HepG2 (cell line): ENCODE results near the gene EIF3A.

Experiments used
- CBX2 ChIP-seq, 2 experiments: fragments of 200-600 bp in 1 of 2; sonication (generic); formaldehyde crosslinking in 1 of 2; IDR thresholded peaks; 2 replicates each; pipeline versions ENCODE4 v1.7.0 to v1.8.1; 2018 to 2022; ENCODE audit warnings: low read depth in 2 of 2, low read length in 1 of 2, mild to moderate bottlenecking in 1 of 2, missing genetic modification reagents in 1 of 2
- CHD2 ChIP-seq: IDR thresholded peaks from 2 replicates; pipeline ENCODE4 v1.6.1; 2011; ENCODE audit warnings: low read depth, low read length, improper control_type of control experiment
- EP300 ChIP-seq, 3 experiments: sonication (generic) in 1 of 3; formaldehyde crosslinking in 1 of 3; IDR thresholded peaks; 2 replicates each; pipeline versions ENCODE4 v1.5.1 to v1.6.1; 2011 to 2020; ENCODE audit warnings: low read depth in 2 of 3, low read length in 2 of 3, borderline replicate concordance in 1 of 3, improper control_type of control experiment in 1 of 3, mild to moderate bottlenecking in 1 of 3, missing genetic modification reagents in 1 of 3, moderate library complexity in 1 of 3
- EZH2 ChIP-seq: conservative IDR thresholded peaks from 2 replicates; pipeline ENCODE4 v1.6.1; 2012; ENCODE audit warnings: mild to moderate bottlenecking, low read depth, low read length, moderate library complexity
- HNF4G ChIP-seq, 2 experiments: sonication (generic) in 1 of 2; formaldehyde crosslinking in 1 of 2; IDR thresholded peaks; 2 replicates each; pipeline versions ENCODE4 v1.4.0 to v1.6.1; 2011 to 2020; ENCODE audit warnings: borderline replicate concordance in 2 of 2, low read depth in 2 of 2, mild to moderate bottlenecking in 2 of 2, low read length in 1 of 2, missing genetic modification reagents in 1 of 2, moderate library complexity in 1 of 2
- KLF16 ChIP-seq, 2 experiments: sonication (generic) in 1 of 2; formaldehyde crosslinking in 1 of 2; IDR thresholded peaks; 2 replicates each; pipeline versions ENCODE4 v1.6.1 to v1.8.0; 2016 to 2023; ENCODE audit warnings: missing genetic modification reagents in 2 of 2, missing compliant biosample characterization in 1 of 2
- TAF1 ChIP-seq: sonication (generic); formaldehyde crosslinking; IDR thresholded peaks from 2 replicates; pipeline ENCODE4 v1.4.0; 2020; ENCODE audit warnings: missing genetic modification reagents
- ZSCAN29 ChIP-seq: sonication (generic); formaldehyde crosslinking; conservative IDR thresholded peaks from 2 replicates; pipeline ENCODE4 v1.4.0; 2020; ENCODE audit warnings: mild to moderate bottlenecking, missing genetic modification reagents
- TF ChIP-seq, protein P1 (sequence below): sonication (generic); formaldehyde crosslinking; IDR thresholded peaks from 2 replicates; pipeline ENCODE4 v1.5.0; 2020; ENCODE audit warnings: mild to moderate bottlenecking, missing genetic modification reagents, moderate library complexity

DNA sequence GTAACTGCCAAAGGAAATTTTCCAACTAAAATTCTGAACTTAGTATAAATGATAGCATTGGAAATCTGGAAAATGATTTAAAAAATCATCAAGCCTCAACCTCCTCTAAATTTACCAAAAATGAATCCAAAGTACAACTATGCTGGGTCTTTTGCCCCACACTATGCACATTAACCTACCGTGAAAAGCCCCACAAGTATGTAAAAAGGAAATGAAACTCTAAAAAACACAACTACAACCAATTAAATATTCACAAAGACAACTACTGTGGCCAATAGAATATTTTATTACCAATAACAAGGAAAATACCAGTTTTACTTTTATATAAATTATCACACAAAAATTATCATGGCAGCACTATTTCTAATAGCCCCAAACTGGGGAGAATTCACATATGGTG, 19.3 kb downstream of the EIF3A start:
- TF ChIP-seq CBX2 (IDR thresholded peaks at IDR 0.05; ENCODE audit: low read depth, low read length) (no peak), CBX2 (CRISPR knock-in tag; IDR thresholded peaks at IDR 0.05; ENCODE audit: low read depth) (no peak), CHD2 (no peak), EZH2 (no peak), TAF1 (no peak), EP300 (IDR thresholded peaks at IDR 0.05; ENCODE audit: low read depth in 2 of 2, low read length in 2 of 2) (no peak), EP300 (CRISPR knock-in tag; IDR thresholded peaks at IDR 0.05; ENCODE audit: borderline replicate concordance) (no peak), HNF4G (IDR thresholded peaks at IDR 0.05; ENCODE audit: borderline replicate concordance, low read depth, low read length) (no peak), HNF4G (CRISPR knock-in tag; IDR thresholded peaks at IDR 0.05; ENCODE audit: borderline replicate concordance, low read depth) (no peak), KLF16 (CRISPR knock-in tag; IDR thresholded peaks at IDR 0.05) (no peak), ZSCAN29 (CRISPR knock-in tag) (no peak)
- TF ChIP-seq, protein P1, sequence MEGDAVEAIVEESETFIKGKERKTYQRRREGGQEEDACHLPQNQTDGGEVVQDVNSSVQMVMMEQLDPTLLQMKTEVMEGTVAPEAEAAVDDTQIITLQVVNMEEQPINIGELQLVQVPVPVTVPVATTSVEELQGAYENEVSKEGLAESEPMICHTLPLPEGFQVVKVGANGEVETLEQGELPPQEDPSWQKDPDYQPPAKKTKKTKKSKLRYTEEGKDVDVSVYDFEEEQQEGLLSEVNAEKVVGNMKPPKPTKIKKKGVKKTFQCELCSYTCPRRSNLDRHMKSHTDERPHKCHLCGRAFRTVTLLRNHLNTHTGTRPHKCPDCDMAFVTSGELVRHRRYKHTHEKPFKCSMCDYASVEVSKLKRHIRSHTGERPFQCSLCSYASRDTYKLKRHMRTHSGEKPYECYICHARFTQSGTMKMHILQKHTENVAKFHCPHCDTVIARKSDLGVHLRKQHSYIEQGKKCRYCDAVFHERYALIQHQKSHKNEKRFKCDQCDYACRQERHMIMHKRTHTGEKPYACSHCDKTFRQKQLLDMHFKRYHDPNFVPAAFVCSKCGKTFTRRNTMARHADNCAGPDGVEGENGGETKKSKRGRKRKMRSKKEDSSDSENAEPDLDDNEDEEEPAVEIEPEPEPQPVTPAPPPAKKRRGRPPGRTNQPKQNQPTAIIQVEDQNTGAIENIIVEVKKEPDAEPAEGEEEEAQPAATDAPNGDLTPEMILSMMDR (CRISPR knock-in tag): no peak
